ENCODE measurements around the gene AKIP1. TPM values are rescaled to one million over a fixed set of nuclear protein-coding genes. Genes with fewer than 3 reads are reported as not detected.
A peak's percentile ranks its signal among the peaks of the same experiment; 100 is the strongest.

Gene AKIP1
- 1 to 10 TPM; 3.2 to 4.1 TPM for total RNA-seq
- polyA plus RNA-seq (2013, experiment 1 of 2), result 14.9 TPM
- 12.3 TPM for polyA plus RNA-seq (2013, experiment 2 of 2)
- 1.2 to 27.4 (median 13.7) reads per million in 172 experiments for total RNA-seq

DNA sequence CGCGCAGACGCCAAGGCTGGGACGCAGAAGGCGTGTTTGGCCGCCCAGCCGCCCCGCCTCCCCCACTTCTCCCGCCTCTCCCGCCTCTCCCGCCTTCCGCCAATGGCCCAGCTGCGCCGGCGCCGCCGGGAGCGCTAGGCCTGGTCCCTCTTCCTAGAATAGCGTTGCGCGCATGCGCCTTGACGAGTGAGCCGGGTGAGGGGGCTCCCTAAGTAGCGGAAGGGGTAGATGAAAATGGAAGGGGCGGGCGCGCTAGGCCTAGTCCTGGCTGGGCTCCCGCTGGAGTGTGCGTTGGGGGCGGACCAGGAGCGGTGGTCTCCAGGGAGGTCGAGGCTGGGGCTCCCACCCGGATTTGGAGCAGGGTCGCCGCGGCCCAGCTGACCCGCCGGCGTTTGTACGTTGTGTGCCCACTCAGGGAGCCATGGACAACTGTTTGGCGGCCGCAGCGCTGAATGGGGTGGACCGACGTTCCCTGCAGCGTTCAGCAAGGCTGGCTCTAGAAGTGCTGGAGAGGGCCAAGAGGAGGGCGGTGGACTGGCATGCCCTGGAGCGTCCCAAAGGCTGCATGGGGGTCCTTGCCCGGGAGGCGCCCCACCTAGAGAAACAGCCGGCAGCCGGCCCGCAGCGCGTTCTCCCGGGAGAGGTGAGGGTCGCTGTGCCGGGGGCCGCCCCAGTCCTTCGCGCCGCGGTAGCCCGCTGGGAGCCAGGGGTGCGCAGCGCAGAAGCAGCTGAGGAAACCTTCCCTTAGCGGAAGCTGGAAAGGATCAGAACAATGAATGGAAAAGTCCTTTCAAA, at the start of gene AKIP1:
TSS of gene AKIP1 (plus strand) at position 161 of the 795 bp plus-strand sequence. CDS start at position 422, 261 bp downstream.
- no peaks in the 10 kb centered on the region for H3K27me3 ChIP-seq (ENCODE audit: control insufficient read depth in 1 of 2, insufficient read depth in 2 of 2, low read length in 2 of 2)
- DNase-seq (peak; percentile 44 to 91 (median 74)), ATAC-seq (ENCODE audit: poor library complexity) (peak; percentile 61)
- peak within 1 kb of the TSS; percentile 96 for H3K4me3 Mint-ChIP-seq
- no peaks in the 10 kb centered on the region for H3K27me3 Mint-ChIP-seq
- H3K27ac ChIP-seq (ENCODE audit: low read depth in 1 of 2, low read length in 2 of 2), result peak within 1 kb of the TSS; percentile 41 to 55
- ChIA-PET CTCF (interaction anchor here (1.2 kb wide), 1 partner anchor 48 kb away, joined by 3 read pairs; no protein-coding TSS in a partner anchor), POLR2A (interaction anchor here (0.5 to 1.2 kb wide), 5 partner anchors 53 to 229 kb away, joined by 3 to 7 read pairs (median 6); partner anchors contain the start of genes RPL27A, TMEM9B and TRIM66)
- no peaks in the 10 kb centered on the region for H3K9me3 ChIP-seq (ENCODE audit: control insufficient read depth in 1 of 2, insufficient read depth in 1 of 2, low read length in 2 of 2)
- intact Hi-C loops (cut with DNase I, micrococcal nuclease), result loop anchor here in 1 of 2 experiments (2.0 to 10.0 kb wide), 4 partner anchors 52 to 1384 kb away; partner anchors contain the start of genes RPL27A, SBF2 and TRIM66
- peak within 1 kb of the TSS; percentile 89 for H3K4me3 ChIP-seq (ENCODE audit: low read length)
- peak within 1 kb of the TSS; percentile 82 for H3K27ac Mint-ChIP-seq
- H3K36me3 ChIP-seq (ENCODE audit: insufficient read depth, low read length), result no peaks in the 10 kb centered on the region
- peaks cover 47% of the 10 kb centered on the region for H3K4me1 Mint-ChIP-seq (ENCODE audit: low read depth)
- peaks cover 8% of the 10 kb centered on the region for H3K36me3 Mint-ChIP-seq (ENCODE audit: low read depth)
- no peak for TF ChIP-seq CTCF (IDR thresholded peaks at IDR 0.05)
- no peaks in the 10 kb centered on the region for H3K9me3 Mint-ChIP-seq
- peaks cover 27% of the 10 kb centered on the region for H3K4me1 ChIP-seq (ENCODE audit: insufficient read depth, low read length)

GRCh38 chr11:8863838-8864237, 47.2 kb upstream of the AKIP1 start:
- no peaks in the 10 kb centered on the region for H3K4me1 ChIP-seq (ENCODE audit: insufficient read depth, low read length)
- Mint-ChIP-seq H3K4me3 (no peak overlapping the region), H3K27ac (no peak overlapping the region), H3K36me3 (ENCODE audit: low read depth) (no peaks in the 10 kb centered on the region), H3K4me1 (ENCODE audit: low read depth) (no peaks in the 10 kb centered on the region), H3K27me3 (peaks cover 67% of the 10 kb centered on the region), H3K9me3 (no peaks in the 10 kb centered on the region)
- POLR2A ChIA-PET, result no interaction called here
- intact Hi-C loops (cut with DNase I, micrococcal nuclease), result no loop called here
- DNase-seq (no peak), ATAC-seq (ENCODE audit: poor library complexity) (no peak)
- no peak overlapping the region for H3K4me3 ChIP-seq (ENCODE audit: low read length)
- H3K27ac ChIP-seq (ENCODE audit: low read depth in 1 of 2, low read length in 2 of 2), result no peak overlapping the region
- H3K9me3 ChIP-seq (ENCODE audit: control insufficient read depth in 1 of 2, insufficient read depth in 1 of 2, low read length in 2 of 2), result no peaks in the 10 kb centered on the region
- no peak for TF ChIP-seq CTCF (IDR thresholded peaks at IDR 0.05)
- H3K36me3 ChIP-seq (ENCODE audit: insufficient read depth, low read length), result no peaks in the 10 kb centered on the region
- CTCF ChIA-PET, result no interaction called here
- peaks cover 7 to 24% of the 10 kb centered on the region in 2 experiments for H3K27me3 ChIP-seq (ENCODE audit: control insufficient read depth in 1 of 2, insufficient read depth in 2 of 2, low read length in 2 of 2)

- peaks cover under 1% of the 10 kb centered on the region for H3K4me1 ChIP-seq (ENCODE audit: insufficient read depth, low read length)
- DNase-seq (no peak), ATAC-seq (ENCODE audit: poor library complexity) (no peak)
- no peak overlapping the region for H3K4me3 Mint-ChIP-seq
- no peaks in the 10 kb centered on the region for H3K4me1 Mint-ChIP-seq (ENCODE audit: low read depth)
- no peaks in the 10 kb centered on the region for H3K36me3 ChIP-seq (ENCODE audit: insufficient read depth, low read length)
- no peaks in the 10 kb centered on the region for H3K9me3 ChIP-seq (ENCODE audit: control insufficient read depth in 1 of 2, insufficient read depth in 1 of 2, low read length in 2 of 2)
- ChIA-PET CTCF (interaction anchor here (0.6 kb wide), 1 partner anchor 68 kb away, joined by 3 read pairs; no protein-coding TSS in a partner anchor), POLR2A (no interaction called here)
- no peak overlapping the region for H3K4me3 ChIP-seq (ENCODE audit: low read length)
- no peak overlapping the region for H3K27ac ChIP-seq (ENCODE audit: low read depth in 1 of 2, low read length in 2 of 2)
- intact Hi-C loops (cut with DNase I, micrococcal nuclease), result no loop called here
- peaks cover 16 to 29% of the 10 kb centered on the region in 2 experiments for H3K27me3 ChIP-seq (ENCODE audit: control insufficient read depth in 1 of 2, insufficient read depth in 2 of 2, low read length in 2 of 2)
- H3K27me3 Mint-ChIP-seq, result peaks cover 68% of the 10 kb centered on the region
- H3K36me3 Mint-ChIP-seq (ENCODE audit: low read depth), result no peaks in the 10 kb centered on the region
- no peaks in the 10 kb centered on the region for H3K9me3 Mint-ChIP-seq
- TF ChIP-seq CTCF (IDR thresholded peaks at IDR 0.05), result no peak
- H3K27ac Mint-ChIP-seq, result no peak overlapping the region
Observed at GRCh38 chr11:8865304-8865703, 45.7 kb upstream of the AKIP1 start.
